Stimulated activated CD4-positive, alpha-beta T cell treated with anti-CD3 and anti-CD28 coated beads, Interleukin-1b, Interleukin-23, amount 100 ng/mL, for 1 hour (primary cell): ENCODE data around the gene LIPC.

Experiments
- DNase-seq, 2 donors: peaks; one replicate each; pipeline ENCODE4 v3.0.0-alpha.2; 2020; ENCODE audit warnings: low read depth in 2 of 2

The LIPC gene

DNA sequence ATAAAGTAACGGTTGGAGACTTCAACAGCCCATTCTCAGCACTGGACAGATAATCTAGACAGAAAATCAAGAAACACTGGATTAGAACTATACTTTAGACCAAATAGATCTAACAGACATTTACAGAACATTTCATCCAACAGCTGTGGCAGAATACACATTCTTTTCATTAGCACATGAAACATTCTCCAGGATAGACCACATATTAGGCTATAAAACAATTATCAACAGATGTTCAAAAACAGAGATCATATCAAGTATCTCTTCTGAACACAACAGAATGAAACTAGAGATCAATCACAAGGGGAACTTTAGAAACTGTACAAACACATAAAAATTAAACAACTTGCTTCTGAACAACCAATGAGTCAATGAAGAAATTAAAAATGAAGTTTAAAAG, 184.4 kb downstream of the LIPC start:
- DNase-seq: no peak
